Measurements from ENCODE around the gene P2RY14.

DNA sequence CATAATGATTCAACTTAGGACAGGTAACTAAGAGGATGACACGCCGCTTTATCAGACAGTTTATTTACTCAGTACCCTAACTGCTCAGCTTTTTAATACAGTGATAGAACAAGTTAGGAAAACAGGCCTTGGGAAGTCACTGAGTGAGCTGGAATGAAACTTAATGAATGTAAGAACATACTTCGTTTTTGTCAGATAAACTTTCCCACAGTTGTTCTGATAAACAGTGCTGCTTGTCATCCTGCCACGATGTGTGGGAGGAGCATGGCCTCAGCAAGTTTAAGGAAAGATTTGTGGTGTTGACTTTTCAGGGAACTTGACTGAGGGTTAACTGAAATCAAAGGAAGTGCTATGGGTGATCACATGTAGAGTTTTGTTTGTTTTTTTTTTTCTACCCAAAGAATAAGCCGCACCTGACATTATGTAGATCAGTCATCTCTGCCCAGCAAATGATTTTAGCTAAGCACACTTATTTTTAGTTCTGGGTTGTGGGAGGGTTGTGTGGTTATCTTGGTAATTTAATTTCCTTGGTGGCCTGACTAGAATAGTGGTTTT is 5.6 kb upstream of the P2RY14 start:
- TF ChIP-seq, protein P1, sequence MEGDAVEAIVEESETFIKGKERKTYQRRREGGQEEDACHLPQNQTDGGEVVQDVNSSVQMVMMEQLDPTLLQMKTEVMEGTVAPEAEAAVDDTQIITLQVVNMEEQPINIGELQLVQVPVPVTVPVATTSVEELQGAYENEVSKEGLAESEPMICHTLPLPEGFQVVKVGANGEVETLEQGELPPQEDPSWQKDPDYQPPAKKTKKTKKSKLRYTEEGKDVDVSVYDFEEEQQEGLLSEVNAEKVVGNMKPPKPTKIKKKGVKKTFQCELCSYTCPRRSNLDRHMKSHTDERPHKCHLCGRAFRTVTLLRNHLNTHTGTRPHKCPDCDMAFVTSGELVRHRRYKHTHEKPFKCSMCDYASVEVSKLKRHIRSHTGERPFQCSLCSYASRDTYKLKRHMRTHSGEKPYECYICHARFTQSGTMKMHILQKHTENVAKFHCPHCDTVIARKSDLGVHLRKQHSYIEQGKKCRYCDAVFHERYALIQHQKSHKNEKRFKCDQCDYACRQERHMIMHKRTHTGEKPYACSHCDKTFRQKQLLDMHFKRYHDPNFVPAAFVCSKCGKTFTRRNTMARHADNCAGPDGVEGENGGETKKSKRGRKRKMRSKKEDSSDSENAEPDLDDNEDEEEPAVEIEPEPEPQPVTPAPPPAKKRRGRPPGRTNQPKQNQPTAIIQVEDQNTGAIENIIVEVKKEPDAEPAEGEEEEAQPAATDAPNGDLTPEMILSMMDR (IDR thresholded peaks at IDR 0.05) = no peak
- TF ChIP-seq POLR2A (IDR thresholded peaks at IDR 0.05) (no peak), POLR2AphosphoS5 (IDR thresholded peaks at IDR 0.05) (no peak), EP300 (IDR thresholded peaks at IDR 0.05; ENCODE audit: low read depth) (no peak)

All from transverse colon (tissue), 4 donors.